ENCODE measurements around the gene EHD3.

GRCh38 chr2:31284107-31284506 lies 50.2 kb downstream of the EHD3 start:
- TF ChIP-seq POLR2A (IDR thresholded peaks at IDR 0.05; ENCODE audit: low read depth, low read length) (no peak), MXI1 (IDR thresholded peaks at IDR 0.05; ENCODE audit: borderline replicate concordance, low read depth, low read length) (no peak), RCOR1 (IDR thresholded peaks at IDR 0.05; ENCODE audit: insufficient replicate concordance, low read length) (no peak), NFE2L2 (IDR thresholded peaks at IDR 0.05; ENCODE audit: low read depth, low read length) (no peak), MAZ (IDR thresholded peaks at IDR 0.05; ENCODE audit: borderline replicate concordance, low read depth, low read length) (no peak), RFX5 (IDR thresholded peaks at IDR 0.05; ENCODE audit: low read depth, low read length) (no peak), CEBPB (IDR thresholded peaks at IDR 0.05; ENCODE audit: low read depth, low read length) (no peak)
- TF ChIP-seq, protein P1, sequence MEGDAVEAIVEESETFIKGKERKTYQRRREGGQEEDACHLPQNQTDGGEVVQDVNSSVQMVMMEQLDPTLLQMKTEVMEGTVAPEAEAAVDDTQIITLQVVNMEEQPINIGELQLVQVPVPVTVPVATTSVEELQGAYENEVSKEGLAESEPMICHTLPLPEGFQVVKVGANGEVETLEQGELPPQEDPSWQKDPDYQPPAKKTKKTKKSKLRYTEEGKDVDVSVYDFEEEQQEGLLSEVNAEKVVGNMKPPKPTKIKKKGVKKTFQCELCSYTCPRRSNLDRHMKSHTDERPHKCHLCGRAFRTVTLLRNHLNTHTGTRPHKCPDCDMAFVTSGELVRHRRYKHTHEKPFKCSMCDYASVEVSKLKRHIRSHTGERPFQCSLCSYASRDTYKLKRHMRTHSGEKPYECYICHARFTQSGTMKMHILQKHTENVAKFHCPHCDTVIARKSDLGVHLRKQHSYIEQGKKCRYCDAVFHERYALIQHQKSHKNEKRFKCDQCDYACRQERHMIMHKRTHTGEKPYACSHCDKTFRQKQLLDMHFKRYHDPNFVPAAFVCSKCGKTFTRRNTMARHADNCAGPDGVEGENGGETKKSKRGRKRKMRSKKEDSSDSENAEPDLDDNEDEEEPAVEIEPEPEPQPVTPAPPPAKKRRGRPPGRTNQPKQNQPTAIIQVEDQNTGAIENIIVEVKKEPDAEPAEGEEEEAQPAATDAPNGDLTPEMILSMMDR (conservative IDR thresholded peaks at IDR 0.05; ENCODE audit: low read depth, low read length) = no peak
